GM21360 (cell line): ENCODE data around the gene ATXN1.
A peak's percentile ranks its signal among the peaks of the same experiment; 100 is the strongest.

Experiments
- ATAC-seq: cut with Tn5 transposase; IDR thresholded peaks from one replicate; pipeline ENCODE4 v1.9.1; 2021; ENCODE audit warnings: mild to moderate bottlenecking, moderate library complexity; ENCODE audit not compliant: unreplicated experiment

ATXN1 gene

GRCh38 chr6:16583144-16583762 is 178.0 kb downstream of the ATXN1 start:
- ATAC-seq, result no peak

GRCh38 chr6:16582446-16583143 is 178.7 kb downstream of the ATXN1 start:
- no peak for ATAC-seq

- ATAC-seq, result no peak
Observed at GRCh38 chr6:16578695-16579285, 182.5 kb downstream of the ATXN1 start.

GRCh38 chr6:16576451-16577368 is 184.6 kb downstream of the ATXN1 start:
- ATAC-seq, result peak; percentile 87

GRCh38 chr6:16575655-16576054 is 185.6 kb downstream of the ATXN1 start:
- no peak for ATAC-seq

- ATAC-seq, result no peak
Observed at GRCh38 chr6:16572943-16573342, 188.3 kb downstream of the ATXN1 start.

GRCh38 chr6:16572317-16572716 is 188.9 kb downstream of the ATXN1 start:
- ATAC-seq, result no peak

GRCh38 chr6:16570946-16571345 is 190.3 kb downstream of the ATXN1 start:
- ATAC-seq, result no peak

GRCh38 chr6:16570221-16570553 is 191.1 kb downstream of the ATXN1 start:
- no peak for ATAC-seq

GRCh38 chr6:16568128-16568527 is 193.1 kb downstream of the ATXN1 start:
- ATAC-seq, result no peak

- no peak for ATAC-seq
Observed at GRCh38 chr6:16567071-16567470, 194.2 kb downstream of the ATXN1 start.

- ATAC-seq, result no peak
Observed at GRCh38 chr6:16564436-16564835, 196.8 kb downstream of the ATXN1 start.

GRCh38 chr6:16563628-16564240 is 197.5 kb downstream of the ATXN1 start:
- ATAC-seq, result no peak

GRCh38 chr6:16562498-16562897 is 198.8 kb downstream of the ATXN1 start:
- ATAC-seq, result no peak

- no peak for ATAC-seq
Observed at GRCh38 chr6:16559071-16559470, 202.2 kb downstream of the ATXN1 start.

- no peak for ATAC-seq
Observed at GRCh38 chr6:16555550-16555949, 205.7 kb downstream of the ATXN1 start.

GRCh38 chr6:16553531-16553930 is 207.7 kb downstream of the ATXN1 start:
- ATAC-seq, result no peak

- no peak for ATAC-seq
Observed at GRCh38 chr6:16551466-16551865, 209.8 kb downstream of the ATXN1 start.

- no peak for ATAC-seq
Observed at GRCh38 chr6:16548121-16548520, 213.1 kb downstream of the ATXN1 start.

- ATAC-seq, result no peak
Observed at GRCh38 chr6:16547587-16547986, 213.7 kb downstream of the ATXN1 start.

GRCh38 chr6:16546861-16547260 is 214.4 kb downstream of the ATXN1 start:
- no peak for ATAC-seq
